Measurements from ENCODE around the gene ZKSCAN3.

ZKSCAN3 gene

GRCh38 chr6:28371706-28372451 is 22.1 kb downstream of the ZKSCAN3 start:
- Histone ChIP-seq H3K27me3 (ENCODE audit: control insufficient read depth in 1 of 2, insufficient read depth in 2 of 2, low read length in 2 of 2) (no peaks in the 10 kb centered on the region), H3K9ac (ENCODE audit: low read length in 2 of 2) (no peak overlapping the region), H3K9me3 (ENCODE audit: control insufficient read depth in 2 of 2, low read length in 2 of 2) (no peaks in the 10 kb centered on the region), H3K27ac (ENCODE audit: low read length) (no peak overlapping the region), H3K36me3 (ENCODE audit: control insufficient read depth in 2 of 2, insufficient read depth in 2 of 2, low read length in 2 of 2) (peaks cover 6 to 13% of the 10 kb centered on the region in 2 donors), H3K4me1 (ENCODE audit: control insufficient read depth, insufficient read depth, low read length) (no peaks in the 10 kb centered on the region), H3K4me3 (ENCODE audit: low read length in 2 of 2) (no peak overlapping the region)

GRCh38 chr6:28373925-28374324 is 24.2 kb downstream of the ZKSCAN3 start:
- Histone ChIP-seq H3K27ac (ENCODE audit: low read length) (no peak overlapping the region), H3K36me3 (ENCODE audit: control insufficient read depth in 2 of 2, insufficient read depth in 2 of 2, low read length in 2 of 2) (peaks cover 7 to 10% of the 10 kb centered on the region in 2 donors), H3K4me1 (ENCODE audit: control insufficient read depth, insufficient read depth, low read length) (no peaks in the 10 kb centered on the region), H3K27me3 (ENCODE audit: control insufficient read depth in 1 of 2, insufficient read depth in 2 of 2, low read length in 2 of 2) (no peaks in the 10 kb centered on the region), H3K9me3 (ENCODE audit: control insufficient read depth in 2 of 2, low read length in 2 of 2) (no peaks in the 10 kb centered on the region), H3K4me3 (ENCODE audit: low read length in 2 of 2) (no peak overlapping the region), H3K9ac (ENCODE audit: low read length in 2 of 2) (no peak overlapping the region)

GRCh38 chr6:28377879-28378278 is 28.1 kb downstream of the ZKSCAN3 start:
- H3K9ac ChIP-seq (ENCODE audit: low read length in 2 of 2), result no peak overlapping the region
- peaks cover 8 to 9% of the 10 kb centered on the region in 2 donors for H3K36me3 ChIP-seq (ENCODE audit: control insufficient read depth in 2 of 2, insufficient read depth in 2 of 2, low read length in 2 of 2)
- no peaks in the 10 kb centered on the region for H3K27me3 ChIP-seq (ENCODE audit: control insufficient read depth in 1 of 2, insufficient read depth in 2 of 2, low read length in 2 of 2)
- H3K4me1 ChIP-seq (ENCODE audit: control insufficient read depth, insufficient read depth, low read length), result no peaks in the 10 kb centered on the region
- H3K9me3 ChIP-seq (ENCODE audit: control insufficient read depth in 2 of 2, low read length in 2 of 2), result no peaks in the 10 kb centered on the region
- no peak overlapping the region for H3K27ac ChIP-seq (ENCODE audit: low read length)
- H3K4me3 ChIP-seq (ENCODE audit: low read length in 2 of 2), result no peak overlapping the region

GRCh38 chr6:28378644-28379043 is 28.9 kb downstream of the ZKSCAN3 start:
- H3K9ac ChIP-seq (ENCODE audit: low read length in 2 of 2), result no peak overlapping the region
- no peak overlapping the region for H3K27ac ChIP-seq (ENCODE audit: low read length)
- no peak overlapping the region for H3K4me3 ChIP-seq (ENCODE audit: low read length in 2 of 2)
- peaks cover 8 to 9% of the 10 kb centered on the region in 2 donors for H3K36me3 ChIP-seq (ENCODE audit: control insufficient read depth in 2 of 2, insufficient read depth in 2 of 2, low read length in 2 of 2)
- H3K27me3 ChIP-seq (ENCODE audit: control insufficient read depth in 1 of 2, insufficient read depth in 2 of 2, low read length in 2 of 2), result no peaks in the 10 kb centered on the region
- no peaks in the 10 kb centered on the region for H3K4me1 ChIP-seq (ENCODE audit: control insufficient read depth, insufficient read depth, low read length)
- no peaks in the 10 kb centered on the region for H3K9me3 ChIP-seq (ENCODE audit: control insufficient read depth in 2 of 2, low read length in 2 of 2)

GRCh38 chr6:28380381-28380780 is 30.6 kb downstream of the ZKSCAN3 start:
- Histone ChIP-seq H3K4me1 (ENCODE audit: control insufficient read depth, insufficient read depth, low read length) (no peaks in the 10 kb centered on the region), H3K9me3 (ENCODE audit: control insufficient read depth in 2 of 2, low read length in 2 of 2) (no peaks in the 10 kb centered on the region), H3K36me3 (ENCODE audit: control insufficient read depth in 2 of 2, insufficient read depth in 2 of 2, low read length in 2 of 2) (peaks cover 7 to 8% of the 10 kb centered on the region in 2 donors), H3K4me3 (ENCODE audit: low read length in 2 of 2) (no peak overlapping the region), H3K9ac (ENCODE audit: low read length in 2 of 2) (no peak overlapping the region), H3K27ac (ENCODE audit: low read length) (no peak overlapping the region), H3K27me3 (ENCODE audit: control insufficient read depth in 1 of 2, insufficient read depth in 2 of 2, low read length in 2 of 2) (no peaks in the 10 kb centered on the region)

GRCh38 chr6:28383235-28384142 is 33.7 kb downstream of the ZKSCAN3 start:
- H3K27ac ChIP-seq (ENCODE audit: low read length), result peak overlapping the region; percentile 66
- H3K4me1 ChIP-seq (ENCODE audit: control insufficient read depth, insufficient read depth, low read length), result no peaks in the 10 kb centered on the region
- H3K9me3 ChIP-seq (ENCODE audit: control insufficient read depth in 2 of 2, low read length in 2 of 2), result no peaks in the 10 kb centered on the region
- peak overlapping the region; percentile 71 to 78 for H3K4me3 ChIP-seq (ENCODE audit: low read length in 2 of 2)
- peaks cover 6 to 9% of the 10 kb centered on the region in 2 donors for H3K36me3 ChIP-seq (ENCODE audit: control insufficient read depth in 2 of 2, insufficient read depth in 2 of 2, low read length in 2 of 2)
- no peaks in the 10 kb centered on the region for H3K27me3 ChIP-seq (ENCODE audit: control insufficient read depth in 1 of 2, insufficient read depth in 2 of 2, low read length in 2 of 2)
- peak overlapping the region; percentile 58 to 75 for H3K9ac ChIP-seq (ENCODE audit: low read length in 2 of 2)

GRCh38 chr6:28384143-28384533 is 34.4 kb downstream of the ZKSCAN3 start:
- Histone ChIP-seq H3K27me3 (ENCODE audit: control insufficient read depth in 1 of 2, insufficient read depth in 2 of 2, low read length in 2 of 2) (no peaks in the 10 kb centered on the region), H3K27ac (ENCODE audit: low read length) (no peak overlapping the region), H3K4me1 (ENCODE audit: control insufficient read depth, insufficient read depth, low read length) (no peaks in the 10 kb centered on the region), H3K9me3 (ENCODE audit: control insufficient read depth in 2 of 2, low read length in 2 of 2) (no peaks in the 10 kb centered on the region), H3K4me3 (ENCODE audit: low read length in 2 of 2) (no peak overlapping the region), H3K9ac (ENCODE audit: low read length in 2 of 2) (no peak overlapping the region), H3K36me3 (ENCODE audit: control insufficient read depth in 2 of 2, insufficient read depth in 2 of 2, low read length in 2 of 2) (peaks cover 7 to 16% of the 10 kb centered on the region in 2 donors)

GRCh38 chr6:28390688-28391087 is 40.9 kb downstream of the ZKSCAN3 start:
- Histone ChIP-seq H3K9ac (ENCODE audit: low read length in 2 of 2) (no peak overlapping the region), H3K27ac (ENCODE audit: low read length) (no peak overlapping the region), H3K9me3 (ENCODE audit: control insufficient read depth in 2 of 2, low read length in 2 of 2) (no peaks in the 10 kb centered on the region), H3K36me3 (ENCODE audit: control insufficient read depth in 2 of 2, insufficient read depth in 2 of 2, low read length in 2 of 2) (peaks cover 18 to 39% of the 10 kb centered on the region in 2 donors), H3K4me1 (ENCODE audit: control insufficient read depth, insufficient read depth, low read length) (no peaks in the 10 kb centered on the region), H3K27me3 (ENCODE audit: control insufficient read depth in 1 of 2, insufficient read depth in 2 of 2, low read length in 2 of 2) (no peaks in the 10 kb centered on the region), H3K4me3 (ENCODE audit: low read length in 2 of 2) (no peak overlapping the region)

GRCh38 chr6:28393912-28394662 is 44.3 kb downstream of the ZKSCAN3 start:
- Histone ChIP-seq H3K36me3 (ENCODE audit: control insufficient read depth in 2 of 2, insufficient read depth in 2 of 2, low read length in 2 of 2) (peaks cover 18 to 39% of the 10 kb centered on the region in 2 donors), H3K9me3 (ENCODE audit: control insufficient read depth in 2 of 2, low read length in 2 of 2) (no peaks in the 10 kb centered on the region), H3K27ac (ENCODE audit: low read length) (no peak overlapping the region)

GRCh38 chr6:28395918-28396317 is 46.2 kb downstream of the ZKSCAN3 start:
- H3K36me3 ChIP-seq (ENCODE audit: control insufficient read depth in 2 of 2, insufficient read depth in 2 of 2, low read length in 2 of 2), result peaks cover 9 to 21% of the 10 kb centered on the region in 2 donors
- H3K9me3 ChIP-seq (ENCODE audit: control insufficient read depth in 2 of 2, low read length in 2 of 2), result no peaks in the 10 kb centered on the region
- no peak overlapping the region for H3K27ac ChIP-seq (ENCODE audit: low read length)
- no peaks in the 10 kb centered on the region for H3K27me3 ChIP-seq (ENCODE audit: control insufficient read depth in 1 of 2, insufficient read depth in 2 of 2, low read length in 2 of 2)
- peaks cover 13% of the 10 kb centered on the region for H3K4me1 ChIP-seq (ENCODE audit: control insufficient read depth, insufficient read depth, low read length)
- H3K4me3 ChIP-seq (ENCODE audit: low read length in 2 of 2), result no peak overlapping the region
- H3K9ac ChIP-seq (ENCODE audit: low read length in 2 of 2), result no peak overlapping the region

More at GRCh38 chr6:28393912-28394662, 44.3 kb downstream of the ZKSCAN3 start:
- Histone ChIP-seq H3K4me3 (ENCODE audit: low read length in 2 of 2) (no peak overlapping the region), H3K4me1 (ENCODE audit: control insufficient read depth, insufficient read depth, low read length) (peaks cover 10% of the 10 kb centered on the region), H3K9ac (ENCODE audit: low read length in 2 of 2) (no peak overlapping the region), H3K27me3 (ENCODE audit: control insufficient read depth in 1 of 2, insufficient read depth in 2 of 2, low read length in 2 of 2) (no peaks in the 10 kb centered on the region)
